ENCODE results near the gene KSR2. TPM values are rescaled to one million over a fixed set of nuclear protein-coding genes. Genes with fewer than 3 reads are reported as not detected.

Gene KSR2
- total RNA-seq, 1 donor from 2014 or later: not detected

- Mint-ChIP-seq H3K27ac (ENCODE audit: unreplicated experiment) (no peak overlapping the region), H3K4me3 (ENCODE audit: unreplicated experiment) (no peak overlapping the region), H3K4me1 (ENCODE audit: low read depth) (no peaks in the 10 kb centered on the region), H3K36me3 (ENCODE audit: low read depth) (peaks cover 9% of the 10 kb centered on the region), H3K27me3 (ENCODE audit: low read depth) (peaks cover 18% of the 10 kb centered on the region), H3K9me3 (ENCODE audit: low read depth) (peaks cover 21% of the 10 kb centered on the region)
- no peak for DNase-seq (ENCODE audit: low spot score)
- TF ChIP-seq CTCF (IDR thresholded peaks at IDR 0.05): no peak
Observed at GRCh38 chr12:117649796-117650195, 319.0 kb downstream of the KSR2 start.

- no peak overlapping the region for H3K4me3 Mint-ChIP-seq (ENCODE audit: unreplicated experiment)
- peaks cover 5% of the 10 kb centered on the region for H3K36me3 Mint-ChIP-seq (ENCODE audit: low read depth)
- peaks cover 25% of the 10 kb centered on the region for H3K27me3 Mint-ChIP-seq (ENCODE audit: low read depth)
- no peaks in the 10 kb centered on the region for H3K4me1 Mint-ChIP-seq (ENCODE audit: low read depth)
- no peak for DNase-seq (ENCODE audit: low spot score)
- peaks cover 12% of the 10 kb centered on the region for H3K9me3 Mint-ChIP-seq (ENCODE audit: low read depth)
- TF ChIP-seq CTCF (IDR thresholded peaks at IDR 0.05): no peak
- H3K27ac Mint-ChIP-seq (ENCODE audit: unreplicated experiment): no peak overlapping the region
Observed at GRCh38 chr12:117646520-117646919, 322.3 kb downstream of the KSR2 start.

- no peak for TF ChIP-seq CTCF (IDR thresholded peaks at IDR 0.05)
- H3K27ac Mint-ChIP-seq (ENCODE audit: unreplicated experiment): no peak overlapping the region
- DNase-seq (ENCODE audit: low spot score): no peak
Observed at GRCh38 chr12:117645473-117645872, 323.3 kb downstream of the KSR2 start.

GRCh38 chr12:117643971-117644370, 324.8 kb downstream of the KSR2 start:
- no peak for DNase-seq (ENCODE audit: low spot score)
- TF ChIP-seq CTCF (IDR thresholded peaks at IDR 0.05): no peak
- H3K9me3 Mint-ChIP-seq (ENCODE audit: low read depth): peaks cover 3% of the 10 kb centered on the region
- no peaks in the 10 kb centered on the region for H3K4me1 Mint-ChIP-seq (ENCODE audit: low read depth)
- H3K36me3 Mint-ChIP-seq (ENCODE audit: low read depth): no peaks in the 10 kb centered on the region
- peaks cover 28% of the 10 kb centered on the region for H3K27me3 Mint-ChIP-seq (ENCODE audit: low read depth)
- no peak overlapping the region for H3K27ac Mint-ChIP-seq (ENCODE audit: unreplicated experiment)
- no peak overlapping the region for H3K4me3 Mint-ChIP-seq (ENCODE audit: unreplicated experiment)

More at GRCh38 chr12:117645473-117645872, 323.3 kb downstream of the KSR2 start:
- peaks cover 28% of the 10 kb centered on the region for H3K27me3 Mint-ChIP-seq (ENCODE audit: low read depth)
- H3K36me3 Mint-ChIP-seq (ENCODE audit: low read depth): no peaks in the 10 kb centered on the region
- no peaks in the 10 kb centered on the region for H3K4me1 Mint-ChIP-seq (ENCODE audit: low read depth)
- peaks cover 3% of the 10 kb centered on the region for H3K9me3 Mint-ChIP-seq (ENCODE audit: low read depth)
- H3K4me3 Mint-ChIP-seq (ENCODE audit: unreplicated experiment): no peak overlapping the region

GRCh38 chr12:117641885-117642284, 326.9 kb downstream of the KSR2 start:
- Mint-ChIP-seq H3K4me3 (ENCODE audit: unreplicated experiment) (no peak overlapping the region), H3K27ac (ENCODE audit: unreplicated experiment) (no peak overlapping the region), H3K36me3 (ENCODE audit: low read depth) (peaks cover 2% of the 10 kb centered on the region), H3K9me3 (ENCODE audit: low read depth) (peaks cover 6% of the 10 kb centered on the region), H3K4me1 (ENCODE audit: low read depth) (no peaks in the 10 kb centered on the region), H3K27me3 (ENCODE audit: low read depth) (peaks cover 22% of the 10 kb centered on the region)
- DNase-seq (ENCODE audit: low spot score): no peak
- no peak for TF ChIP-seq CTCF (IDR thresholded peaks at IDR 0.05)
